ENCODE results near the gene AKAP14.
"Not testable (repeated sequence)": the region's sequence is repeated elsewhere in the genome, so short reads cannot be mapped to it uniquely, and the experiment has no call there.

Gene AKAP14

GRCh38 chrX:119935215-119935874, 39.7 kb downstream of the AKAP14 start:
- Histone ChIP-seq H3K4me3 (ENCODE audit: low read length in 2 of 2) (no peak overlapping the region), H3K4me1 (ENCODE audit: control insufficient read depth, insufficient read depth, low read length) (no peaks in the 10 kb centered on the region), H3K27me3 (ENCODE audit: control insufficient read depth in 1 of 2, insufficient read depth in 2 of 2, low read length in 2 of 2) (no peaks in the 10 kb centered on the region), H3K27ac (ENCODE audit: low read length) (no peak overlapping the region), H3K36me3 (ENCODE audit: control insufficient read depth in 2 of 2, insufficient read depth in 2 of 2, low read length in 2 of 2) (peaks cover 8 to 10% of the 10 kb centered on the region in 2 donors), H3K9ac (ENCODE audit: low read length in 2 of 2) (no peak overlapping the region), H3K9me3 (ENCODE audit: control insufficient read depth in 2 of 2, low read length in 2 of 2) (no peaks in the 10 kb centered on the region)

GRCh38 chrX:119941336-119941735, 45.6 kb downstream of the AKAP14 start:
- no peaks in the 10 kb centered on the region for H3K9me3 ChIP-seq (ENCODE audit: control insufficient read depth in 2 of 2, low read length in 2 of 2)
- H3K9ac ChIP-seq (ENCODE audit: low read length in 2 of 2) = no peak overlapping the region
- H3K27ac ChIP-seq (ENCODE audit: low read length) = no peak overlapping the region
- no peak overlapping the region for H3K4me3 ChIP-seq (ENCODE audit: low read length in 2 of 2)
- peaks cover 11% of the 10 kb centered on the region for H3K4me1 ChIP-seq (ENCODE audit: control insufficient read depth, insufficient read depth, low read length)
- H3K36me3 ChIP-seq (ENCODE audit: control insufficient read depth in 2 of 2, insufficient read depth in 2 of 2, low read length in 2 of 2) = peaks cover 0 to 2% of the 10 kb centered on the region in 2 donors
- no peaks in the 10 kb centered on the region for H3K27me3 ChIP-seq (ENCODE audit: control insufficient read depth in 1 of 2, insufficient read depth in 2 of 2, low read length in 2 of 2)

- Histone ChIP-seq H3K9me3 (ENCODE audit: control insufficient read depth in 2 of 2, low read length in 2 of 2) (no peaks in the 10 kb centered on the region), H3K4me3 (ENCODE audit: low read length in 2 of 2) (peak overlapping the region; percentile 73 to 83), H3K4me1 (ENCODE audit: control insufficient read depth, insufficient read depth, low read length) (peaks cover 11% of the 10 kb centered on the region), H3K9ac (ENCODE audit: low read length in 2 of 2) (peak overlapping the region; percentile 90 to 91), H3K27ac (ENCODE audit: low read length) (peak overlapping the region; percentile 78), H3K27me3 (ENCODE audit: control insufficient read depth in 1 of 2, insufficient read depth in 2 of 2, low read length in 2 of 2) (no peaks in the 10 kb centered on the region), H3K36me3 (ENCODE audit: control insufficient read depth in 2 of 2, insufficient read depth in 2 of 2, low read length in 2 of 2) (no peaks in the 10 kb centered on the region)
Observed at GRCh38 chrX:119942173-119942819, 46.6 kb downstream of the AKAP14 start.

- peak overlapping the region; percentile 78 for H3K27ac ChIP-seq (ENCODE audit: low read length)
- H3K4me1 ChIP-seq (ENCODE audit: control insufficient read depth, insufficient read depth, low read length) = peaks cover 11% of the 10 kb centered on the region
- peak overlapping the region; percentile 90 to 91 for H3K9ac ChIP-seq (ENCODE audit: low read length in 2 of 2)
- no peaks in the 10 kb centered on the region for H3K9me3 ChIP-seq (ENCODE audit: control insufficient read depth in 2 of 2, low read length in 2 of 2)
- H3K4me3 ChIP-seq (ENCODE audit: low read length in 2 of 2) = peak overlapping the region; percentile 73 to 83
- H3K36me3 ChIP-seq (ENCODE audit: control insufficient read depth in 2 of 2, insufficient read depth in 2 of 2, low read length in 2 of 2) = no peaks in the 10 kb centered on the region
- H3K27me3 ChIP-seq (ENCODE audit: control insufficient read depth in 1 of 2, insufficient read depth in 2 of 2, low read length in 2 of 2) = no peaks in the 10 kb centered on the region
Observed at GRCh38 chrX:119942831-119943184, 47.1 kb downstream of the AKAP14 start.

DNA sequence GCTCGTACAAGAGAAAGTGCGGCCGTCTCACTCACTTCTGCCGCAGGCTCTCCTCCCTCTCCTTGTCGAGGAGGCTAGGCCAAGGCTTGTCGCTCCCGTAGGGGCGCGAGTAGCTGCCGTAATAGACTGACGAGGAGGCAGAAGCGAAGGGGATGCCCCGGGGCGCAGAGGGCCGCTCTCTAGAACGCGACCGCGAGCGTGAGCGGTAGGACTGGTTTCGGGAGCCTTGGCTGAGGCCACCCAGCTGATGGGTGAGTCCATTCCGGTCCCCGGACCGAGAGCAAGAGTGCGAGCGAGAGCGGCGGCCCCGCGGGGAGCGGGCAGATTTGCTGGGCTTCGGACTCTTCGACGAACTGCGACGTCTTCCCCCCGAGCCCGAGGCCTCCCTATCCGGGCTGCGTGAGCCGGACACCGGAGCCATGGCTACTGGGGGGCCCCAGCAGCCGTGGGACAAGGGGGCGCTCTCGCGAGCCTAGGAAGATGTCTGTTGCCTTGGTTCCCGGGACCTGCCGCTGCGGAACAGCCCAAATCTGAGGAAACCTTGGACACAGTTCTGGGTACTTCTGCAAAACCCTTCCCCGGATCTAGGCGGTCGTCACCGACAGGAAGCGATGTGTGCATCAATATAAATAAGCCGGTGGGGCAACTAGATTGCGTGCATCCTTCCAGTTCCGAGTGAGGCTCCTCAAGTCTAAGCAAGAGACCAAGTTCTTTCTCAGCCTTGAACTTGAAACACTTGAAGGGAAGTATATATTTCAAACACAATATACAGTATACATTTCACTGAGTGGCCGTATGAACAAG, 47.7 kb downstream of the AKAP14 start, which contains the start of gene NKAP:
Gene NKAP (minus strand): TSS at position 567 of the 804 bp plus-strand sequence. CDS start 146 bp downstream, at position 421.
- H3K27ac ChIP-seq (ENCODE audit: low read length) = peak within 1 kb of the TSS; percentile 78
- no peaks in the 10 kb centered on the region for H3K36me3 ChIP-seq (ENCODE audit: control insufficient read depth in 2 of 2, insufficient read depth in 2 of 2, low read length in 2 of 2)
- no peaks in the 10 kb centered on the region for H3K9me3 ChIP-seq (ENCODE audit: control insufficient read depth in 2 of 2, low read length in 2 of 2)
- H3K27me3 ChIP-seq (ENCODE audit: control insufficient read depth in 1 of 2, insufficient read depth in 2 of 2, low read length in 2 of 2) = no peaks in the 10 kb centered on the region
- H3K4me1 ChIP-seq (ENCODE audit: control insufficient read depth, insufficient read depth, low read length) = peaks cover 11% of the 10 kb centered on the region
- H3K9ac ChIP-seq (ENCODE audit: low read length in 2 of 2) = peak within 1 kb of the TSS; percentile 90 to 91
- H3K4me3 ChIP-seq (ENCODE audit: low read length in 2 of 2) = peak within 1 kb of the TSS; percentile 73 to 83

GRCh38 chrX:119945481-119945880, 49.8 kb downstream of the AKAP14 start:
- H3K36me3 ChIP-seq (ENCODE audit: control insufficient read depth in 2 of 2, insufficient read depth in 2 of 2, low read length in 2 of 2) = no peaks in the 10 kb centered on the region
- H3K27ac ChIP-seq (ENCODE audit: low read length) = no peak overlapping the region
- H3K4me3 ChIP-seq (ENCODE audit: low read length in 2 of 2) = no peak overlapping the region
- H3K27me3 ChIP-seq (ENCODE audit: control insufficient read depth in 1 of 2, insufficient read depth in 2 of 2, low read length in 2 of 2) = no peaks in the 10 kb centered on the region
- H3K9ac ChIP-seq (ENCODE audit: low read length in 2 of 2) = no peak overlapping the region
- H3K9me3 ChIP-seq (ENCODE audit: control insufficient read depth in 2 of 2, low read length in 2 of 2) = no peaks in the 10 kb centered on the region
- H3K4me1 ChIP-seq (ENCODE audit: control insufficient read depth, insufficient read depth, low read length) = peaks cover 11% of the 10 kb centered on the region

GRCh38 chrX:119948381-119948780, 52.7 kb downstream of the AKAP14 start:
- H3K27me3 ChIP-seq (ENCODE audit: control insufficient read depth in 1 of 2, insufficient read depth in 2 of 2, low read length in 2 of 2) = no peaks in the 10 kb centered on the region
- H3K9ac ChIP-seq (ENCODE audit: low read length in 2 of 2) = no peak overlapping the region
- H3K36me3 ChIP-seq (ENCODE audit: control insufficient read depth in 2 of 2, insufficient read depth in 2 of 2, low read length in 2 of 2) = no peaks in the 10 kb centered on the region
- H3K9me3 ChIP-seq (ENCODE audit: control insufficient read depth in 2 of 2, low read length in 2 of 2) = no peaks in the 10 kb centered on the region
- H3K4me3 ChIP-seq (ENCODE audit: low read length in 2 of 2) = no peak overlapping the region
- no peaks in the 10 kb centered on the region for H3K4me1 ChIP-seq (ENCODE audit: control insufficient read depth, insufficient read depth, low read length)
- H3K27ac ChIP-seq (ENCODE audit: low read length) = no peak overlapping the region

DNA sequence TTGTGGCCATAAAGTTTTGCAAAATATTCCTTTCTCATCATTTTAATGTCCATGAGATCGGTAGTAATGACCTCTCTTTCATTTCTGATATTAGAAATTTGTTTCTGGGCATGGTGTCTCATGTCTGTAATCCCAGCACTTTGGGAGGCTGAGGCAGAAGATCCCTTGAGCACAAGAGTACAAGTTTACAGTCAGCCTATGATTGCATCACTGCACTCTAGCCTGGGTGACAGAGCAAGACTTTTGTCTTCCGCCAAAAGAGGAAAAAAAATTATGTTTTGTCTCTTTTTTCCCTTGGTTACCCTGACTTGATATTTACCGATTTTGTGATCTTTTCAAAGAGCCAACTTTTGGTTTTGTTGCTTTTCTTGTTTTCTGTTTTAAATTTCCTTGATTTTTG, 58.7 kb downstream of the AKAP14 start:
- no peaks in the 10 kb centered on the region for H3K27me3 ChIP-seq (ENCODE audit: control insufficient read depth in 1 of 2, insufficient read depth in 2 of 2, low read length in 2 of 2)
- no peaks in the 10 kb centered on the region for H3K9me3 ChIP-seq (ENCODE audit: control insufficient read depth in 2 of 2, low read length in 2 of 2)

GRCh38 chrX:119955807-119956570, 60.3 kb downstream of the AKAP14 start:
- not testable (repeated sequence) for H3K4me1 ChIP-seq (ENCODE audit: control insufficient read depth, insufficient read depth, low read length); H3K9ac ChIP-seq (ENCODE audit: low read length in 2 of 2); H3K9me3 ChIP-seq (ENCODE audit: control insufficient read depth in 2 of 2, low read length in 2 of 2); H3K36me3 ChIP-seq (ENCODE audit: control insufficient read depth in 2 of 2, insufficient read depth in 2 of 2, low read length in 2 of 2); H3K4me3 ChIP-seq (ENCODE audit: low read length in 2 of 2); H3K27me3 ChIP-seq (ENCODE audit: control insufficient read depth in 1 of 2, insufficient read depth in 2 of 2, low read length in 2 of 2); H3K27ac ChIP-seq (ENCODE audit: low read length)

More for the DNA sequence above, 58.7 kb downstream of the AKAP14 start:
- H3K27ac ChIP-seq (ENCODE audit: low read length) = no peak overlapping the region
- no peaks in the 10 kb centered on the region for H3K36me3 ChIP-seq (ENCODE audit: control insufficient read depth in 2 of 2, insufficient read depth in 2 of 2, low read length in 2 of 2)
- no peak overlapping the region for H3K4me3 ChIP-seq (ENCODE audit: low read length in 2 of 2)
- H3K9ac ChIP-seq (ENCODE audit: low read length in 2 of 2) = no peak overlapping the region
- no peaks in the 10 kb centered on the region for H3K4me1 ChIP-seq (ENCODE audit: control insufficient read depth, insufficient read depth, low read length)

GRCh38 chrX:119960625-119961024, 64.9 kb downstream of the AKAP14 start:
- Histone ChIP-seq H3K36me3 (ENCODE audit: control insufficient read depth in 2 of 2, insufficient read depth in 2 of 2, low read length in 2 of 2) (no peaks in the 10 kb centered on the region), H3K9ac (ENCODE audit: low read length in 2 of 2) (no peak overlapping the region), H3K27ac (ENCODE audit: low read length) (no peak overlapping the region), H3K4me1 (ENCODE audit: control insufficient read depth, insufficient read depth, low read length) (no peaks in the 10 kb centered on the region), H3K9me3 (ENCODE audit: control insufficient read depth in 2 of 2, low read length in 2 of 2) (no peaks in the 10 kb centered on the region), H3K4me3 (ENCODE audit: low read length in 2 of 2) (no peak overlapping the region), H3K27me3 (ENCODE audit: control insufficient read depth in 1 of 2, insufficient read depth in 2 of 2, low read length in 2 of 2) (peaks cover 0 to 10% of the 10 kb centered on the region in 2 donors)

Data from stomach smooth muscle (tissue), 2 donors.